ENCODE data around the gene UBASH3A. TPM values are rescaled to one million over a fixed set of nuclear protein-coding genes. Genes with fewer than 3 reads are reported as not detected.

Gene UBASH3A
- total and polyA plus RNA-seq, 7 donors: 0.06 to 0.21 TPM; not detected in 5

DNA sequence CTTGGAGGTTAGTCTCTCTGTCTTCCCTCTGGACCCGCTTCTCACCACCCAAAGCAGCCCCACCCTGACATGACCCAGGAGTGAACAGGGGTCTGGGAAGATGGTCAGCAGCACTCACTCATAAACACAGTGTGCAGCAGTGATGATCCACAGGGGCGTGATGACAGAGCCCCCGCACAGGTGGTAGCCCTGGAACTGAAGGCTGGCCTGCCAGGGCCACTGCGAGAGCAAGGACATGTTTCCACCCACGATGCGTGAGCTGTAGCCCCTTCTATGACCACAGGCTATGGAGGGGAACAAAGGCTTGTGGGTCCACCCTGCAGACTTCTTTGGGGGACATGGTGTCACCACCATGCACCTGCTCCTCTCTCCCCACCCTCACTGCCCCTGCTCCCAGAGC is 20.8 kb upstream of the UBASH3A start:
- ATAC-seq: no peak
- intact Hi-C loops (cut with DNase I): loop anchor here in 1 of 2 donors (10.0 kb wide), 1 partner anchor 238 kb away; no protein-coding TSS in a partner anchor

DNA sequence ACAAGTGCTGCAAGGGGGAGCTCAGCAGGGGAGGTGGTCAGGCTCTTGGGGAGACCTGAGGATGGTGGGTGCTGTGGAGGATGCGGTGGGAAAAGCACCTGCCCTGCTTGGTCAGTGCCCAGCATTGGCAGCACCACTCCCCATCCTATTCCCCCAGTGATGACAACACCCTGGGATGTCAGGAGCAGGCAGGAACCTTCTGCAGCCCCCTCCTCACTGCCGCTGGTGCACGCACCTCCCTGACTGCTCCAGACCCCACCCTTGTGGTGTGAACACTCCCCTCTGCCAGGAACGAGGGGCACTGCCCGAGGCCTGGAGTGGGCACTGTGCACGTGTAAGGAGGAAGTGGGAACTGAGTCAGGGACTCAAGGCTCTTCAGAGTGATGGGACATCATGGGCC is 20.4 kb upstream of the UBASH3A start:
- Histone ChIP-seq H3K4me3 (no peak overlapping the region), H3K9me3 (no peaks in the 10 kb centered on the region), H3K27me3 (ENCODE audit: insufficient read depth in 3 of 3, low read length in 2 of 3) (peaks cover 0 to 11% (median 5%) of the 10 kb centered on the region in 3 donors), H3K4me1 (no peaks in the 10 kb centered on the region), H3K36me3 (ENCODE audit: insufficient read depth in 1 of 2, low read depth in 1 of 2) (no peaks in the 10 kb centered on the region), H3K27ac (no peak overlapping the region)
- ATAC-seq (no peak), DNase-seq (peak in 1 of 2 donors; percentile 34)
- WGBS, 3 donors: 79 to 84% (median 79%) methylated on average over 6 of the region's 6 CpGs
- TF ChIP-seq, protein P1, sequence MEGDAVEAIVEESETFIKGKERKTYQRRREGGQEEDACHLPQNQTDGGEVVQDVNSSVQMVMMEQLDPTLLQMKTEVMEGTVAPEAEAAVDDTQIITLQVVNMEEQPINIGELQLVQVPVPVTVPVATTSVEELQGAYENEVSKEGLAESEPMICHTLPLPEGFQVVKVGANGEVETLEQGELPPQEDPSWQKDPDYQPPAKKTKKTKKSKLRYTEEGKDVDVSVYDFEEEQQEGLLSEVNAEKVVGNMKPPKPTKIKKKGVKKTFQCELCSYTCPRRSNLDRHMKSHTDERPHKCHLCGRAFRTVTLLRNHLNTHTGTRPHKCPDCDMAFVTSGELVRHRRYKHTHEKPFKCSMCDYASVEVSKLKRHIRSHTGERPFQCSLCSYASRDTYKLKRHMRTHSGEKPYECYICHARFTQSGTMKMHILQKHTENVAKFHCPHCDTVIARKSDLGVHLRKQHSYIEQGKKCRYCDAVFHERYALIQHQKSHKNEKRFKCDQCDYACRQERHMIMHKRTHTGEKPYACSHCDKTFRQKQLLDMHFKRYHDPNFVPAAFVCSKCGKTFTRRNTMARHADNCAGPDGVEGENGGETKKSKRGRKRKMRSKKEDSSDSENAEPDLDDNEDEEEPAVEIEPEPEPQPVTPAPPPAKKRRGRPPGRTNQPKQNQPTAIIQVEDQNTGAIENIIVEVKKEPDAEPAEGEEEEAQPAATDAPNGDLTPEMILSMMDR (IDR thresholded peaks at IDR 0.05): no peak
- intact Hi-C loops (cut with DNase I): loop anchor here in 1 of 2 donors (10.0 kb wide), 1 partner anchor 239 kb away; no protein-coding TSS in a partner anchor

More for the DNA sequence above, 20.8 kb upstream of the UBASH3A start:
- Histone ChIP-seq H3K27ac (no peak overlapping the region), H3K9me3 (no peaks in the 10 kb centered on the region), H3K4me1 (no peaks in the 10 kb centered on the region), H3K27me3 (ENCODE audit: insufficient read depth in 3 of 3, low read length in 2 of 3) (peaks cover 0 to 8% (median 5%) of the 10 kb centered on the region in 3 donors), H3K4me3 (no peak overlapping the region), H3K36me3 (ENCODE audit: insufficient read depth in 1 of 2, low read depth in 1 of 2) (no peaks in the 10 kb centered on the region)
- 88 to 91% (median 88%) methylated on average over 6 of the region's 6 CpGs for WGBS, 3 donors
- DNase-seq: no peak
- TF ChIP-seq, protein P1 (IDR thresholded peaks at IDR 0.05): no peak

GRCh38 chr21:42384156-42384945 is 19.4 kb upstream of the UBASH3A start:
- 68 to 74% (median 73%) methylated on average over 8 of the region's 8 CpGs for WGBS, 3 donors
- Histone ChIP-seq H3K36me3 (ENCODE audit: insufficient read depth in 1 of 2, low read depth in 1 of 2) (no peaks in the 10 kb centered on the region), H3K9me3 (no peaks in the 10 kb centered on the region), H3K27ac (no peak overlapping the region), H3K4me3 (no peak overlapping the region), H3K4me1 (no peaks in the 10 kb centered on the region), H3K27me3 (ENCODE audit: insufficient read depth in 3 of 3, low read length in 2 of 3) (peaks cover 0 to 15% (median 7%) of the 10 kb centered on the region in 3 donors)
- peak in 1 of 2 donors; percentile 6 for DNase-seq
- TF ChIP-seq, protein P1 (IDR thresholded peaks at IDR 0.05): no peak
- no peak for ATAC-seq
- intact Hi-C loops (cut with DNase I): loop anchor here in 1 of 2 donors (10.0 kb wide), 1 partner anchor 240 kb away; no protein-coding TSS in a partner anchor

- H3K27ac ChIP-seq: no peak overlapping the region
- ATAC-seq (no peak), DNase-seq (no peak)
- no peaks in the 10 kb centered on the region for H3K4me1 ChIP-seq
- no peaks in the 10 kb centered on the region for H3K36me3 ChIP-seq (ENCODE audit: insufficient read depth in 1 of 2, low read depth in 1 of 2)
- no peaks in the 10 kb centered on the region for H3K9me3 ChIP-seq
- WGBS, 3 donors: 83 to 90% (median 87%) methylated on average over 2 of the region's 2 CpGs
- TF ChIP-seq, protein P1 (IDR thresholded peaks at IDR 0.05): no peak
- peaks cover 0 to 21% (median 7%) of the 10 kb centered on the region in 3 donors for H3K27me3 ChIP-seq (ENCODE audit: insufficient read depth in 3 of 3, low read length in 2 of 3)
- H3K4me3 ChIP-seq: no peak overlapping the region
- intact Hi-C loops (cut with DNase I): loop anchor here in 1 of 2 donors (10.0 kb wide), 1 partner anchor 240 kb away; no protein-coding TSS in a partner anchor
Measured at GRCh38 chr21:42384989-42385388, 18.7 kb upstream of the UBASH3A start.
